K562 (cell line): Measurements from ENCODE around the gene ZFP92. TPM values are rescaled to one million over a fixed set of nuclear protein-coding genes. Genes with fewer than 3 reads are reported as not detected.
A peak's percentile ranks its signal among the peaks of the same experiment; 100 is the strongest.

Experiments
- ATAC-seq: fragments of 200-7000 bp; cut with Tn5 transposase; 3 replicates; pipeline ENCODE4 v1.9.1; 2020; ENCODE audit warnings: moderate library complexity
- BruUV-seq: library from RNA; stranded (reverse); fragments of 400-500 nt; replicated peaks from 2 replicates; lab custom pipeline; 2021; lab: Mats Ljungman, UMichigan
- CTCF ChIA-PET: fragments of 300-600 bp; formaldehyde crosslinking; extraction: SDS; loops from one replicate; lab custom pipeline; 2021; ENCODE audit warnings: low intra/inter-chr PET ratio; lab: Yijun Ruan, JAX
- POLR2A ChIA-PET: fragments of 300-600, 350-650 bp; sonication (Branson Sonifier 250); formaldehyde crosslinking; extraction: SDS; loops from one replicate; lab custom pipeline; 2021; ENCODE audit warnings: antibody characterized with exemption, inconsistent platforms; lab: Yijun Ruan, JAX
- DNase-seq, 4 experiments: peaks; one replicate each; pipeline versions ENCODE4 v3.0.0 to v3.0.0-alpha.2; 2011 to 2018; ENCODE audit warnings: low spot score in 3 of 4, mixed read lengths in 3 of 4; ENCODE audit errors: extremely low read depth in 1 of 4
- FAIRE-seq: peaks from 2 replicates; lab custom pipeline; 2011; peaks lifted over from hg19 to GRCh38; lab: Jason Lieb, UNC
- H2AFZ ChIP-seq: 2 replicates; pipeline ENCODE4 v1.6.0; 2011; ENCODE audit warnings: low read depth, low read length, control low read depth, inconsistent platforms
- H3K27ac ChIP-seq: fragments of 200-600 bp; 3 replicates; pipeline ENCODE4 v1.8.0; 2011; ENCODE audit warnings: low read depth, mild to moderate bottlenecking, control low read depth, inconsistent platforms, low read length, moderate library complexity, mixed read lengths; ENCODE audit errors: extremely low read depth
- H3K27me3 ChIP-seq, 2 experiments: fragments of 300-600 bp in 1 of 2; 2 replicates in 1 of 2; 3 replicates in 1 of 2; pipeline versions ENCODE4 v1.6.0 to v1.8.0; 2011; ENCODE audit warnings: inconsistent platforms in 2 of 2, low read length in 2 of 2, mild to moderate bottlenecking in 1 of 2, mixed read lengths in 1 of 2, moderate library complexity in 1 of 2; ENCODE audit not compliant: control insufficient read depth in 2 of 2, insufficient read depth in 2 of 2
- H3K36me3 ChIP-seq: fragments of 300-600 bp; 3 replicates; pipeline ENCODE4 v1.8.0; 2011; ENCODE audit warnings: mild to moderate bottlenecking, low read length, inconsistent platforms; ENCODE audit not compliant: control insufficient read depth, insufficient read depth
- H3K4me1 ChIP-seq, 2 experiments: fragments of 200-600 bp in 1 of 2; replicated peaks in 1 of 2; 2 replicates in 1 of 2; 3 replicates in 1 of 2; pipeline versions ENCODE4 v1.5.1 to v1.8.0; 2011; ENCODE audit warnings: inconsistent platforms in 2 of 2, low read length in 2 of 2, mild to moderate bottlenecking in 1 of 2, mixed read lengths in 1 of 2, moderate library complexity in 1 of 2; ENCODE audit not compliant: control insufficient read depth in 2 of 2, insufficient read depth in 2 of 2
- H3K4me2 ChIP-seq: 2 replicates; pipeline ENCODE4 v1.6.1; 2011; ENCODE audit warnings: low read length, control low read depth, inconsistent platforms, mixed read lengths; ENCODE audit not compliant: insufficient read depth
- H3K4me3 ChIP-seq: fragments of 200-600 bp; sonication (generic), shearing (Covaris generic); 2 replicates; pipeline ENCODE4 v1.5.1; 2016; ENCODE audit warnings: control low read depth, inconsistent platforms
- H3K79me2 ChIP-seq: fragments of 200-600 bp; 3 replicates; pipeline ENCODE4 v1.8.0; 2011; ENCODE audit warnings: low read length, inconsistent platforms; ENCODE audit not compliant: control insufficient read depth, insufficient read depth
- H3K9ac ChIP-seq, 2 experiments: 2 replicates each; pipeline versions ENCODE4 v1.6.0 to v1.6.1; 2011; ENCODE audit warnings: low read depth in 2 of 2, low read length in 2 of 2, control low read depth in 1 of 2, inconsistent platforms in 1 of 2, mild to moderate bottlenecking in 1 of 2, mixed read lengths in 1 of 2; ENCODE audit not compliant: insufficient read depth in 1 of 2
- H3K9me1 ChIP-seq: one replicate; pipeline ENCODE4 v1.6.0; 2011; ENCODE audit warnings: inconsistent platforms, mild to moderate bottlenecking, low read length, moderate library complexity; ENCODE audit not compliant: control insufficient read depth, insufficient read depth
- H3K9me3 ChIP-seq: replicated peaks from 2 replicates; pipeline ENCODE4 v1.5.1; 2011; ENCODE audit warnings: low read depth, low read length, inconsistent platforms; ENCODE audit not compliant: control insufficient read depth, insufficient read depth
- H4K20me1 ChIP-seq: replicated peaks from 2 replicates; pipeline ENCODE4 v1.6.1; 2011; ENCODE audit warnings: low read length, inconsistent platforms, mixed read lengths; ENCODE audit not compliant: control insufficient read depth, insufficient read depth
- ADNP ChIP-seq: fragments of 200-800 bp; sonication (Bioruptor generic); IDR thresholded peaks from 2 replicates; pipeline ENCODE4 v1.6.1; 2016; ENCODE audit warnings: missing genetic modification characterization, missing compliant biosample characterization
- CHD2 ChIP-seq: IDR thresholded peaks from 2 replicates; pipeline ENCODE4 v1.6.1; 2011; ENCODE audit warnings: low read depth, low read length
- ETV1 ChIP-seq: fragments of 450-650 bp; conservative IDR thresholded peaks from 2 replicates; pipeline ENCODE4 v1.6.1; 2016; ENCODE audit warnings: missing genetic modification characterization, control low read depth, low read depth, missing compliant biosample characterization
- GABPB2 ChIP-seq: fragments of 250-450 bp; sonication (Bioruptor Pico); conservative IDR thresholded peaks from 2 replicates; pipeline ENCODE4 v1.5.1; 2021; ENCODE audit warnings: mild to moderate bottlenecking
- KDM2B ChIP-seq: fragments of 250-450 bp; sonication (Bioruptor Pico); IDR thresholded peaks from 2 replicates; pipeline ENCODE4 v1.8.0; 2021; ENCODE audit warnings: mild to moderate bottlenecking, moderate library complexity
- MAX ChIP-seq: sonication (generic); formaldehyde crosslinking; IDR thresholded peaks from 2 replicates; pipeline ENCODE4 v1.9.0; 2022; ENCODE audit warnings: mild to moderate bottlenecking, missing genetic modification reagents
- MCM2 ChIP-seq: fragments of 450-650 bp; IDR thresholded peaks from 2 replicates; pipeline ENCODE4 v1.6.1; 2017; ENCODE audit warnings: low read depth, mild to moderate bottlenecking
- SAFB2 ChIP-seq: fragments of 200-400 bp; formaldehyde crosslinking; IDR thresholded peaks from 2 replicates; pipeline ENCODE4 v1.6.1; 2018; ENCODE audit warnings: borderline replicate concordance, low read length, low read depth, moderate library complexity; ENCODE audit not compliant: severe bottlenecking
- SMC3 ChIP-seq: conservative IDR thresholded peaks from 2 replicates; pipeline ENCODE4 v1.6.1; 2011; ENCODE audit warnings: low read depth, low read length, improper control_type of control experiment; ENCODE audit not compliant: insufficient read depth
- TEAD2 ChIP-seq: fragments of 450-650 bp; IDR thresholded peaks from 2 replicates; pipeline ENCODE4 v1.6.1; 2016; ENCODE audit warnings: missing genetic modification characterization, control low read depth, missing compliant biosample characterization
- ZNF512 ChIP-seq: IDR thresholded peaks from 2 replicates; pipeline ENCODE4 v1.6.1; 2016; ENCODE audit warnings: missing genetic modification characterization, missing compliant biosample characterization
- ZNF75A ChIP-seq: fragments of 450-650 bp; formaldehyde crosslinking; IDR thresholded peaks from 2 replicates; pipeline ENCODE4 v1.4.0; 2020; ENCODE audit warnings: mild to moderate bottlenecking
- WGBS: fragments of 100-300 bp; shearing (Covaris generic); methylation state at CpG from one replicate; pipeline ENCODE4 v1.1.6; 2016; ENCODE audit warnings: low coverage, mixed read lengths; ENCODE audit not compliant: insufficient coverage; ENCODE audit errors: missing lambda C conversion rate; 5-methylcytosine and 5-hydroxymethylcytosine counted together
- in situ Hi-C: fragments of 300-500 bp; cut with MboI; formaldehyde crosslinking; loops from 4 replicates; pipeline ENCODE4 v1.15.0; 2018; ENCODE audit warnings: inconsistent platforms, mixed read lengths
- intact Hi-C: fragments of 100-400 bp; cut with micrococcal nuclease; formaldehyde crosslinking; loops from 2 replicates; pipeline ENCODE4 v1.14.2; 2022
- polyA plus RNA-seq, 8 experiments: library from polyadenylated mRNA; depleted of rRNA in 4 of 8; stranded (reverse) in 5 of 8; unstranded in 3 of 8; fragments of >200 nt; fragmentation: Nextera tagmentation in 2 of 8; fragmentation: Illumina TruSeq in 1 of 8; extraction: Ambion mirVana in 2 of 8; extraction: Trizol in 1 of 8; gene quantifications; 2 replicates each; pipeline versions ENCODE4 v1.2.1 to v1.2.3, GENCODE V29; 2011 to 2014; ENCODE audit warnings: inconsistent platforms in 1 of 8, missing spikeins in 1 of 8
- total RNA-seq, 7 experiments: library from RNA; depleted of rRNA in 6 of 7; stranded (reverse); fragments of >200 nt in 6 of 7; fragmentation: Illumina TruSeq in 2 of 7; extraction: Trizol in 2 of 7; gene quantifications; 2 replicates each; pipeline versions ENCODE4 v1.2.1 to v1.2.3, GENCODE V29; 2011 to 2021; ENCODE audit warnings: low replicate concordance in 1 of 7
- TF ChIP-seq, protein P1 (sequence below): fragments of 250-450 bp; sonication (Bioruptor Pico); IDR thresholded peaks from 2 replicates; pipeline ENCODE4 v1.5.1; 2021; ENCODE audit warnings: mild to moderate bottlenecking
- TF ChIP-seq, protein P2 (sequence below), 2 experiments: fragments of 450-650 bp; conservative IDR thresholded peaks; 2 replicates each; pipeline ENCODE4 v1.6.1; 2017; ENCODE audit warnings: mild to moderate bottlenecking in 2 of 2, moderate library complexity in 2 of 2

ZFP92 gene
- total and polyA plus RNA-seq, 9 of the 15 experiments (the other 6 are each of a cell fraction or from before 2014, with no cell fraction given) = 0.32 to 3.3 (median 1.8) TPM

GRCh38 chrX:153371256-153371655 is 40.0 kb upstream of the ZFP92 start:
- POLR2A ChIA-PET = interaction anchor here (1.2 kb wide), 1 partner anchor 25 kb away, joined by 3 read pairs; no protein-coding TSS in a partner anchor
- no peak for TF ChIP-seq ETV1 (tag)
- TF ChIP-seq, protein P1, sequence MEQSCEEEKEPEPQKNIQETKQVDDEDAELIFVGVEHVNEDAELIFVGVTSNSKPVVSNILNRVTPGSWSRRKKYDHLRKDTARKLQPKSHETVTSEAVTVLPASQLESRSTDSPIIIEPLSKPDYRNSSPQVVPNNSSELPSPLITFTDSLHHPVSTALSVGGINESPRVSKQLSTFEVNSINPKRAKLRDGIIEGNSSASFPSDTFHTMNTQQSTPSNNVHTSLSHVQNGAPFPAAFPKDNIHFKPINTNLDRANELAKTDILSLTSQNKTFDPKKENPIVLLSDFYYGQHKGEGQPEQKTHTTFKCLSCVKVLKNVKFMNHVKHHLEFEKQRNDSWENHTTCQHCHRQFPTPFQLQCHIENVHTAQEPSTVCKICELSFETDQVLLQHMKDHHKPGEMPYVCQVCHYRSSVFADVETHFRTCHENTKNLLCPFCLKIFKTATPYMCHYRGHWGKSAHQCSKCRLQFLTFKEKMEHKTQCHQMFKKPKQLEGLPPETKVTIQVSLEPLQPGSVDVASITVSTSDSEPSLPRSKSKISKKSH (CRISPR knock-in tag) = no peak
- TF ChIP-seq ADNP (tag) = no peak
- no peak for TF ChIP-seq ZNF512 (tag)
- TF ChIP-seq GABPB2 = no peak
- no peak for TF ChIP-seq KDM2B (CRISPR knock-in tag)
- no peak for TF ChIP-seq TEAD2
- TF ChIP-seq SAFB2 = no peak
- no peak for TF ChIP-seq MAX (CRISPR knock-in tag)
- no peak for TF ChIP-seq CHD2
- TF ChIP-seq, protein P2, sequence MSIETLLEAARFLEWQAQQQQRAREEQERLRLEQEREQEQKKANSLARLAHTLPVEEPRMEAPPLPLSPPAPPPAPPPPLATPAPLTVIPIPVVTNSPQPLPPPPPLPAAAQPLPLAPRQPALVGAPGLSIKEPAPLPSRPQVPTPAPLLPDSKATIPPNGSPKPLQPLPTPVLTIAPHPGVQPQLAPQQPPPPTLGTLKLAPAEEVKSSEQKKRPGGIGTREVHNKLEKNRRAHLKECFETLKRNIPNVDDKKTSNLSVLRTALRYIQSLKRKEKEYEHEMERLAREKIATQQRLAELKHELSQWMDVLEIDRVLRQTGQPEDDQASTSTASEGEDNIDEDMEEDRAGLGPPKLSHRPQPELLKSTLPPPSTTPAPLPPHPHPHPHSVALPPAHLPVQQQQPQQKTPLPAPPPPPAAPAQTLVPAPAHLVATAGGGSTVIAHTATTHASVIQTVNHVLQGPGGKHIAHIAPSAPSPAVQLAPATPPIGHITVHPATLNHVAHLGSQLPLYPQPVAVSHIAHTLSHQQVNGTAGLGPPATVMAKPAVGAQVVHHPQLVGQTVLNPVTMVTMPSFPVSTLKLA (conservative IDR thresholded peaks at IDR 0.05) = no peak
- TF ChIP-seq SMC3 = no peak
- TF ChIP-seq ZNF75A (CRISPR knock-in tag) = no peak
- TF ChIP-seq MCM2 = no peak
- Histone ChIP-seq H3K9me3 (no peaks in the 10 kb centered on the region), H3K36me3 (no peaks in the 10 kb centered on the region), H3K79me2 (no peaks in the 10 kb centered on the region), H3K9ac (no peak overlapping the region), H3K9me1 (no peaks in the 10 kb centered on the region), H3K4me2 (no peak overlapping the region), H3K4me1 (no peaks in the 10 kb centered on the region; a peak in 1 of 5 replicates), H4K20me1 (no peaks in the 10 kb centered on the region), H2AFZ (peak overlapping the region; percentile 59; the same call in 1 of the 2 replicates), H3K27me3 (no peaks in the 10 kb centered on the region), H3K27ac (no peak overlapping the region), H3K4me3 (no peak overlapping the region)
- ATAC-seq (no peak), FAIRE-seq (no peak), DNase-seq (no peak)
- in situ Hi-C loops = no loop called here
- 35% methylated on average over 3 of the region's 3 CpGs for WGBS
- no TSS peak for BruUV-seq
- CTCF ChIA-PET = no interaction called here
- intact Hi-C loops = no loop called here
